Smooth muscle cell (in vitro differentiated cells): ENCODE results near the gene MTOR. TPM values are rescaled to one million over a fixed set of nuclear protein-coding genes. Genes with fewer than 3 reads are reported as not detected.
A peak's percentile ranks its signal among the peaks of the same experiment; 100 is the strongest.
"Not testable (repeated sequence)": the region's sequence is repeated elsewhere in the genome, so short reads cannot be mapped to it uniquely, and the experiment has no call there.

Source experiments
- DNase-seq: peaks from one replicate; lab custom pipeline; 2025; ENCODE audit not compliant: unreplicated experiment; lab: John Stamatoyannopoulos, UW
- H2AFZ ChIP-seq: fragments of 200-600 bp; sonication (generic); 2 replicates; pipeline ENCODE4 v1.6.0; 2016; ENCODE audit warnings: antibody characterized with exemption, low read depth, mild to moderate bottlenecking
- H3F3A ChIP-seq: fragments of 200-600 bp; sonication (generic); 2 replicates; pipeline ENCODE4 v1.6.0; 2017; ENCODE audit warnings: antibody characterized with exemption, low read depth
- H3K27ac ChIP-seq: fragments of 200-600 bp; sonication (generic); 2 replicates; pipeline ENCODE4 v1.5.1; 2016; ENCODE audit warnings: low read depth, mild to moderate bottlenecking
- H3K27me3 ChIP-seq: fragments of 200-600 bp; sonication (generic); 2 replicates; pipeline ENCODE4 v1.6.1; 2016; ENCODE audit warnings: low read depth, mild to moderate bottlenecking
- H3K36me3 ChIP-seq: fragments of 200-600 bp; sonication (generic); 2 replicates; pipeline ENCODE4 v1.5.1; 2016; ENCODE audit warnings: low read depth
- H3K4me1 ChIP-seq: fragments of 200-600 bp; sonication (generic); 2 replicates; pipeline ENCODE4 v1.5.1; 2016; ENCODE audit warnings: low read depth
- H3K4me2 ChIP-seq: fragments of 200-600 bp; sonication (generic); 2 replicates; pipeline ENCODE4 v1.6.0; 2016; ENCODE audit warnings: mild to moderate bottlenecking
- H3K4me3 ChIP-seq: fragments of 200-600 bp; sonication (generic); 2 replicates; pipeline ENCODE4 v1.5.1; 2016; ENCODE audit warnings: mild to moderate bottlenecking
- H3K79me2 ChIP-seq: fragments of 200-600 bp; sonication (generic); 2 replicates; pipeline ENCODE4 v1.6.0; 2016; ENCODE audit warnings: low read depth, mild to moderate bottlenecking
- H3K9ac ChIP-seq: fragments of 200-600 bp; sonication (generic); 2 replicates; pipeline ENCODE4 v1.6.0; 2016; ENCODE audit warnings: low read depth
- H3K9me3 ChIP-seq: fragments of 200-600 bp; sonication (generic); replicated peaks from 2 replicates; pipeline ENCODE4 v1.5.1; 2016; ENCODE audit warnings: low read depth
- H4K20me1 ChIP-seq: fragments of 200-600 bp; sonication (generic); 2 replicates; pipeline ENCODE4 v1.6.0; 2016; ENCODE audit warnings: low read depth
- CTCF ChIP-seq: fragments of 200-600 bp; sonication (generic); IDR thresholded peaks from 2 replicates; pipeline ENCODE4 v1.5.1; 2017; ENCODE audit warnings: borderline replicate concordance, mild to moderate bottlenecking, antibody characterized with exemption; ENCODE audit not compliant: insufficient read depth, poor library complexity, severe bottlenecking
- whole genome bisulfite sequencing: methylation state at CpG from one replicate; pipeline ENCODE4 v1.1.7; 2016; ENCODE audit warnings: low lambda C conversion rate; 5-methylcytosine and 5-hydroxymethylcytosine counted together
- polyA plus RNA-seq: library from polyadenylated mRNA; unstranded; fragments of >200 nt; fragmentation: Nextera tagmentation; extraction: Ambion mirVana; gene quantifications from 2 replicates; pipeline ENCODE4 v1.2.1, GENCODE V29; 2016
- total RNA-seq: library from RNA; depleted of rRNA; stranded (reverse); fragments of >200 nt; gene quantifications from 2 replicates; pipeline ENCODE4 v1.2.3, GENCODE V29; 2014

MTOR gene
- total and polyA plus RNA-seq, 2 experiments from 2014 or later = 11.2 to 26.8 TPM

GRCh38 chr1:11099310-11100148, 162.8 kb downstream of the MTOR start, which contains the start of gene EXOSC10:
EXOSC10 (minus strand) TSS chr1:11099869; CDS start chr1:11099831, 38 bp downstream.
- peaks cover 17% of the 10 kb centered on the region for H3K4me1 ChIP-seq
- no peaks in the 10 kb centered on the region for H3K27me3 ChIP-seq
- WGBS = 1% methylated on average over 78 of the region's 78 CpGs
- peak within 1 kb of the TSS; percentile 98 for H3K4me3 ChIP-seq
- peak within 1 kb of the TSS; percentile 94 for H2AFZ ChIP-seq
- no peak for TF ChIP-seq CTCF
- peak within 1 kb of the TSS; percentile 99 for H3K4me2 ChIP-seq
- peak within 1 kb of the TSS; percentile 47 for H3K27ac ChIP-seq
- no peaks in the 10 kb centered on the region for H4K20me1 ChIP-seq
- DNase-seq = peak; percentile 79
- H3K36me3 ChIP-seq = peaks cover 8% of the 10 kb centered on the region
- no peaks in the 10 kb centered on the region for H3F3A ChIP-seq
- H3K79me2 ChIP-seq = peaks cover 24% of the 10 kb centered on the region
- no peaks in the 10 kb centered on the region for H3K9me3 ChIP-seq
- H3K9ac ChIP-seq = peak within 1 kb of the TSS; percentile 96

GRCh38 chr1:11098931-11099309, 163.4 kb downstream of the MTOR start:
- 13% methylated on average over 5 of the region's 5 CpGs for WGBS
- H3K27ac ChIP-seq = peak overlapping the region; percentile 47
- H3K27me3 ChIP-seq = no peaks in the 10 kb centered on the region
- peak overlapping the region; percentile 99 for H3K4me2 ChIP-seq
- no peaks in the 10 kb centered on the region for H3F3A ChIP-seq
- peaks cover 9% of the 10 kb centered on the region for H3K36me3 ChIP-seq
- peak overlapping the region; percentile 98 for H3K4me3 ChIP-seq
- peak overlapping the region; percentile 94 for H2AFZ ChIP-seq
- no peak for TF ChIP-seq CTCF
- H3K9ac ChIP-seq = peak overlapping the region; percentile 96
- H3K79me2 ChIP-seq = peaks cover 24% of the 10 kb centered on the region
- H3K4me1 ChIP-seq = peaks cover 17% of the 10 kb centered on the region
- H4K20me1 ChIP-seq = no peaks in the 10 kb centered on the region
- no peaks in the 10 kb centered on the region for H3K9me3 ChIP-seq
- no peak for DNase-seq

GRCh38 chr1:11083784-11084183, 178.6 kb downstream of the MTOR start:
- not testable (repeated sequence) for H3K27ac ChIP-seq, H3K4me2 ChIP-seq, H3K4me1 ChIP-seq, H2AFZ ChIP-seq, H3K9ac ChIP-seq, H3K9me3 ChIP-seq, H3K27me3 ChIP-seq, H3K79me2 ChIP-seq, DNase-seq, H3F3A ChIP-seq, H4K20me1 ChIP-seq, H3K4me3 ChIP-seq
- 91% methylated on average over 3 of the region's 3 CpGs for WGBS
- peaks cover 34% of the 10 kb centered on the region for H3K36me3 ChIP-seq

- H3K27me3 ChIP-seq = no peaks in the 10 kb centered on the region
- no peaks in the 10 kb centered on the region for H3K79me2 ChIP-seq
- H2AFZ ChIP-seq = no peak overlapping the region
- no peak overlapping the region for H3K9ac ChIP-seq
- no peaks in the 10 kb centered on the region for H3F3A ChIP-seq
- H3K9me3 ChIP-seq = no peaks in the 10 kb centered on the region
- 89% methylated on average over 12 of the region's 12 CpGs for whole genome bisulfite sequencing
- peaks cover 27% of the 10 kb centered on the region for H3K36me3 ChIP-seq
- H3K4me2 ChIP-seq = no peak overlapping the region
- no peak overlapping the region for H3K4me3 ChIP-seq
- TF ChIP-seq CTCF = no peak
- no peaks in the 10 kb centered on the region for H4K20me1 ChIP-seq
- DNase-seq = no peak
- H3K27ac ChIP-seq = no peak overlapping the region
- no peaks in the 10 kb centered on the region for H3K4me1 ChIP-seq
These were observed 181.4 kb downstream of the MTOR start for GRCh38 chr1:11080931-11081330.
